Liver (tissue), 3 donors: ENCODE data around the gene ORC6.

Experiments used
- CTCF ChIP-seq: fragments of 150-350 bp; IDR thresholded peaks from 2 replicates; pipeline ENCODE4 v1.5.1; 2017; ENCODE audit warnings: improper control_type of control experiment, low read depth, low read length; ENCODE audit not compliant: missing input control
- FOXA1 ChIP-seq: IDR thresholded peaks from 2 replicates; pipeline ENCODE4 v1.6.1; 2016; ENCODE audit warnings: antibody characterized with exemption
- HNF4G ChIP-seq: IDR thresholded peaks from 2 replicates; pipeline ENCODE4 v1.6.1; 2016; ENCODE audit warnings: antibody characterized with exemption
- MAX ChIP-seq: IDR thresholded peaks from 2 replicates; pipeline ENCODE4 v1.6.1; 2016; ENCODE audit warnings: antibody characterized with exemption
- RXRA ChIP-seq, 2 donors: IDR thresholded peaks; 2 replicates each; pipeline ENCODE4 v1.6.1; 2017 to 2018; ENCODE audit warnings: antibody characterized with exemption in 2 of 2, mild to moderate bottlenecking in 1 of 2
- SP1 ChIP-seq: IDR thresholded peaks from 2 replicates; pipeline ENCODE4 v1.6.1; 2018; ENCODE audit warnings: antibody characterized with exemption, mild to moderate bottlenecking
- TAF1 ChIP-seq: conservative IDR thresholded peaks from 2 replicates; pipeline ENCODE4 v1.6.1; 2016; ENCODE audit warnings: antibody characterized with exemption, mild to moderate bottlenecking
- YY1 ChIP-seq: IDR thresholded peaks from 2 replicates; pipeline ENCODE4 v1.6.1; 2016; ENCODE audit warnings: antibody characterized with exemption, mild to moderate bottlenecking
- donor health status: healthy.
- donor health status: healthy.

- TF ChIP-seq CTCF (no peak), SP1 (no peak), RXRA (IDR thresholded peaks at IDR 0.05) (peak in 1 of 2 donors; percentile 9), TAF1 (no peak), HNF4G (no peak), FOXA1 (no peak), MAX (no peak), YY1 (no peak)
Measured at GRCh38 chr16:46658925-46659324, 30.5 kb upstream of the ORC6 start.
